ENCODE data around the gene USF1. TPM values are rescaled to one million over a fixed set of nuclear protein-coding genes. Genes with fewer than 3 reads are reported as not detected.

Gene USF1, protein sequence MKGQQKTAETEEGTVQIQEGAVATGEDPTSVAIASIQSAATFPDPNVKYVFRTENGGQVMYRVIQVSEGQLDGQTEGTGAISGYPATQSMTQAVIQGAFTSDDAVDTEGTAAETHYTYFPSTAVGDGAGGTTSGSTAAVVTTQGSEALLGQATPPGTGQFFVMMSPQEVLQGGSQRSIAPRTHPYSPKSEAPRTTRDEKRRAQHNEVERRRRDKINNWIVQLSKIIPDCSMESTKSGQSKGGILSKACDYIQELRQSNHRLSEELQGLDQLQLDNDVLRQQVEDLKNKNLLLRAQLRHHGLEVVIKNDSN
- total RNA-seq (2014; rRNA removed; shearing (Covaris generic)) = 83.1 and 97.5 TPM in 2 replicates
- 57.6 and 60.9 TPM in 2 replicates for total RNA-seq (2022)
- Bru-seq, nascent RNA = percentile 74 among the genes with signal in this experiment
- percentile 75 among the genes with signal in this experiment for BruChase-seq, experiment 1, labeled RNA remaining after a 6-hour chase
- BruChase-seq, experiment 2, labeled RNA remaining after a 2-hour chase = percentile 86 among the genes with signal in this experiment
- long read RNA-seq, partial matches to known transcripts = 0 of 3 reads
- long read RNA-seq, other reads (novel, unspliced or antisense) = 2 of 3 reads

- TF ChIP-seq, protein P1, sequence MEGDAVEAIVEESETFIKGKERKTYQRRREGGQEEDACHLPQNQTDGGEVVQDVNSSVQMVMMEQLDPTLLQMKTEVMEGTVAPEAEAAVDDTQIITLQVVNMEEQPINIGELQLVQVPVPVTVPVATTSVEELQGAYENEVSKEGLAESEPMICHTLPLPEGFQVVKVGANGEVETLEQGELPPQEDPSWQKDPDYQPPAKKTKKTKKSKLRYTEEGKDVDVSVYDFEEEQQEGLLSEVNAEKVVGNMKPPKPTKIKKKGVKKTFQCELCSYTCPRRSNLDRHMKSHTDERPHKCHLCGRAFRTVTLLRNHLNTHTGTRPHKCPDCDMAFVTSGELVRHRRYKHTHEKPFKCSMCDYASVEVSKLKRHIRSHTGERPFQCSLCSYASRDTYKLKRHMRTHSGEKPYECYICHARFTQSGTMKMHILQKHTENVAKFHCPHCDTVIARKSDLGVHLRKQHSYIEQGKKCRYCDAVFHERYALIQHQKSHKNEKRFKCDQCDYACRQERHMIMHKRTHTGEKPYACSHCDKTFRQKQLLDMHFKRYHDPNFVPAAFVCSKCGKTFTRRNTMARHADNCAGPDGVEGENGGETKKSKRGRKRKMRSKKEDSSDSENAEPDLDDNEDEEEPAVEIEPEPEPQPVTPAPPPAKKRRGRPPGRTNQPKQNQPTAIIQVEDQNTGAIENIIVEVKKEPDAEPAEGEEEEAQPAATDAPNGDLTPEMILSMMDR (conservative IDR thresholded peaks at IDR 0.05; ENCODE audit: low read length) = no peak
- TF ChIP-seq EZH2phosphoT487 (IDR thresholded peaks at IDR 0.05; ENCODE audit: borderline replicate concordance, low read depth, low read length) = no peak
- Histone ChIP-seq H4K20me1 (ENCODE audit: insufficient read depth, low read length) (no peaks in the 10 kb centered on the region), H3K9me3 (ENCODE audit: low read length) (no peaks in the 10 kb centered on the region), H3K27ac (ENCODE audit: low read depth, low read length, poor library complexity, severe bottlenecking) (peak within 1 kb of the TSS; percentile 92), H2AFZ (ENCODE audit: low read length) (peak within 1 kb of the TSS; percentile 51), H3K79me2 (ENCODE audit: insufficient read depth, low read depth, low read length) (peaks cover 18% of the 10 kb centered on the region; the same call in 1 of the 2 replicates), H3K9me2 (ENCODE audit: insufficient read depth, low read length) (no peaks in the 10 kb centered on the region), H3K4me2 (ENCODE audit: low read length) (peak within 1 kb of the TSS; percentile 87), H3K4me1 (ENCODE audit: insufficient read depth, low read length, poor library complexity, severe bottlenecking) (peaks cover 56% of the 10 kb centered on the region), H3K36me3 (ENCODE audit: insufficient read depth, low read length) (peaks cover 65% of the 10 kb centered on the region), H3K4me3 (ENCODE audit: low read depth, low read length, poor library complexity, severe bottlenecking) (peak within 1 kb of the TSS; percentile 81)
- peak; percentile 96 for DNase-seq (ENCODE audit: low spot score)
- intact Hi-C loops (cut with micrococcal nuclease; ENCODE audit: unreplicated experiment) = loop anchor here (1.0 to 2.0 kb wide), 3 partner anchors 22 to 51 kb away; no protein-coding TSS in a partner anchor
- BruUV-seq (replicated peaks) = TSS peak; percentile 97
- ChIA-PET CTCF (ENCODE audit: unreplicated experiment) (interaction anchor here (1.0 to 1.8 kb wide), 4 partner anchors 9 to 120 kb away, joined by 3 to 6 read pairs (median 5); partner anchors contain the start of genes F11R and PPOX), POLR2A (interaction anchor here (0.7 to 5.0 kb wide), 16 partner anchors 8 to 249 kb away, joined by 3 to 42 read pairs (median 4); partner anchors contain the start of genes ARHGAP30, F11R, KLHDC9 and NIT1)
Measured at GRCh38 chr1:161045736-161046604, at the start of gene USF1. Gene USF1, minus strand, starts transcription at chr1:161045977. Its CDS starts 2,702 bp downstream, at chr1:161043275.

DNA sequence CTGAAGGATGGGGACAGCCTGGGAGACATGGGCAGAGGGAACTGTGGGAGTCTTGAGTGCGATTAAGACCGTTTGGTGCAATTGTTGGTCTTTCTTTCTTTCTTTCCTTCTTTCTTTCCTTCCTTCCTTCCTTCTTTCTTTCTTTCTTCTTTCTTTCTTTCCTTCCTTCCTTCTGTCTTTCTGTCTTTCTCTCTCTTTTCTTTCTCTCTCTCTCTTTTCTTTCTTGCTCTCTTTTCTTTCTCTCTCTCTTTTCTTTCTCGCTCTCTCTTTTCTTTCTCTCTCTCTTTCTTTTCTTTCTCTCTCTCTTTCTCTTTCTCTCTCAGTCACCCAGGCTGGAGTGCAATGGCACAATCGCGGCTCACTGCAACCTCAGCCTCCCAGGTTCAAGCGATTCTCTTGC lies 49.5 kb upstream of the USF1 start:
- H3K36me3 ChIP-seq (ENCODE audit: insufficient read depth, low read length) = peaks cover 15% of the 10 kb centered on the region
- no peak overlapping the region for H2AFZ ChIP-seq (ENCODE audit: low read length)
- 0 out of 2 replicates have a peak, but pooled peaks cover 4% of the 10 kb centered on the region for H4K20me1 ChIP-seq (ENCODE audit: insufficient read depth, low read length)
- ChIA-PET POLR2A (no interaction called here), CTCF (ENCODE audit: unreplicated experiment) (no interaction called here)
- peaks cover 29% of the 10 kb centered on the region for H3K4me1 ChIP-seq (ENCODE audit: insufficient read depth, low read length, poor library complexity, severe bottlenecking)
- H3K79me2 ChIP-seq (ENCODE audit: insufficient read depth, low read depth, low read length) = no peaks in the 10 kb centered on the region
- no peak overlapping the region for H3K4me2 ChIP-seq (ENCODE audit: low read length)
- no peak overlapping the region for H3K27ac ChIP-seq (ENCODE audit: low read depth, low read length, poor library complexity, severe bottlenecking)
- no peaks in the 10 kb centered on the region for H3K9me2 ChIP-seq (ENCODE audit: insufficient read depth, low read length)
- no peak for DNase-seq (ENCODE audit: low spot score)
- H3K4me3 ChIP-seq (ENCODE audit: low read depth, low read length, poor library complexity, severe bottlenecking) = no peak overlapping the region
- TF ChIP-seq EZH2phosphoT487 (IDR thresholded peaks at IDR 0.05; ENCODE audit: borderline replicate concordance, low read depth, low read length) = no peak
- TF ChIP-seq, protein P1 (conservative IDR thresholded peaks at IDR 0.05; ENCODE audit: low read length) = no peak
- H3K9me3 ChIP-seq (ENCODE audit: low read length) = no peaks in the 10 kb centered on the region
- intact Hi-C loops (cut with micrococcal nuclease; ENCODE audit: unreplicated experiment) = loop anchor here (10.0 kb wide), 1 partner anchor 260 kb away; no protein-coding TSS in a partner anchor
- BruUV-seq (replicated peaks) = no TSS peak
